ENCODE results near the gene TBL1X.
A peak's percentile ranks its signal among the peaks of the same experiment; 100 is the strongest.

Gene TBL1X

GRCh38 chrX:9677098-9677739 lies 212.4 kb downstream of the TBL1X start:
- DNase-seq, result peak; percentile 2

- no peak for DNase-seq
Observed at GRCh38 chrX:9678215-9678965, 213.5 kb downstream of the TBL1X start.

GRCh38 chrX:9681011-9681410 lies 216.2 kb downstream of the TBL1X start:
- no peak for DNase-seq

- DNase-seq, result no peak
Observed at GRCh38 chrX:9681422-9681821, 216.6 kb downstream of the TBL1X start.

- no peak for DNase-seq
Observed at GRCh38 chrX:9682456-9682855, 217.6 kb downstream of the TBL1X start.

GRCh38 chrX:9682861-9683260 lies 218.0 kb downstream of the TBL1X start:
- no peak for DNase-seq

GRCh38 chrX:9683350-9683749 lies 218.5 kb downstream of the TBL1X start:
- DNase-seq, result no peak

GRCh38 chrX:9687899-9688298 lies 223.0 kb downstream of the TBL1X start:
- DNase-seq, result no peak

GRCh38 chrX:9688833-9689232 lies 224.0 kb downstream of the TBL1X start:
- DNase-seq, result no peak

GRCh38 chrX:9690046-9690445 lies 225.2 kb downstream of the TBL1X start:
- DNase-seq, result no peak

- DNase-seq, result no peak
Observed at GRCh38 chrX:9693307-9694001, 228.6 kb downstream of the TBL1X start.

GRCh38 chrX:9698576-9698975 lies 233.7 kb downstream of the TBL1X start:
- DNase-seq, result no peak

- DNase-seq, result no peak
Observed at GRCh38 chrX:9700555-9700954, 235.7 kb downstream of the TBL1X start.

GRCh38 chrX:9701790-9702189 lies 236.9 kb downstream of the TBL1X start:
- DNase-seq, result no peak

- no peak for DNase-seq
Observed at GRCh38 chrX:9703406-9703805, 238.5 kb downstream of the TBL1X start.

GRCh38 chrX:9704876-9705465 lies 240.1 kb downstream of the TBL1X start:
- DNase-seq, result no peak

- DNase-seq, result no peak
Observed at GRCh38 chrX:9706421-9706820, 241.6 kb downstream of the TBL1X start.

GRCh38 chrX:9707306-9708033 lies 242.6 kb downstream of the TBL1X start:
- no peak for DNase-seq

GRCh38 chrX:9708086-9708485 lies 243.2 kb downstream of the TBL1X start:
- DNase-seq, result no peak

GRCh38 chrX:9708923-9709553 lies 244.2 kb downstream of the TBL1X start:
- DNase-seq, result peak; percentile 68

- DNase-seq, result no peak
Observed at GRCh38 chrX:9710332-9710731, 245.5 kb downstream of the TBL1X start.

- no peak for DNase-seq
Observed at GRCh38 chrX:9717376-9717775, 252.5 kb downstream of the TBL1X start.

Data from hematopoietic multipotent progenitor cell treated with erythropoietin and hydrocortisone succinate and interleukin-3 and kit ligand, for 8 days (in vitro differentiated cells).